HTERT RPE-1 (cell line): ENCODE measurements around the gene ATG4C.

ENCODE experiments used
- in situ Hi-C: fragments of 300-500 bp; cut with MboI; formaldehyde crosslinking; loops from 4 replicates; pipeline ENCODE4 v1.14.3; 2020; ENCODE audit warnings: low sequenced_read_pairs

ATG4C gene

DNA sequence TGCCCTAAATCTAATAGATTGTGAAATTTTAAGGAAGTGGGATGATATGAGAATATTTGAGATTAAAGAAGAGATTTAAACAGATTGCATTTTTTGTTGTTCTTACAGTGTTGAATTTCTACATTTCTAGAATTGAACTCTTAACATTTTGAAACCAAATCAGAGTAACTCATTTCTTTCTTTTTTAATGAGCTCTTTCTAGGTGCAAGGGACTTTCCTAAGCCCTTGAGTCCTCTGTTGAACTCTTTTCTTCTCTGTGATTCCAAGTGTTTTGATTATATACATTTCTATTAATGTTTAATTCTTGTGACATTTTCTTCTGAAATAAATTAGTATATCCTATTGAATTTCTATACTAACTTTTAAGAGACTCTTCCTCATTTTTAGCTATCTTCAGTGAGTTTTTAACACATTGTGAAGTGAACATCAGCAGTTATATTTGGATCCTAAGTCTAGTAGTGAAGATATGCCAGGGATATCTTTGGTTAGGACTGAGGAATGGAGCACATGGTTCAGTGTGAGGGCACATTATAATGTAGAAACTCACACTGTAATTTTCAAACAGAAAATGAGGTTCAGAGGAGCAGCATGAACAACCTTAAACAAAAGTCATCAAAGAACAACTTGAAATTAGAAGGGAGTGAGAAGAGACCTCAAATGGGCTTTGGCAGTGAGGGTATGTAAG lies 53.1 kb downstream of the ATG4C start:
- in situ Hi-C loops = no loop called here

GRCh38 chr1:62840555-62840954 lies 56.6 kb downstream of the ATG4C start:
- in situ Hi-C loops = no loop called here

DNA sequence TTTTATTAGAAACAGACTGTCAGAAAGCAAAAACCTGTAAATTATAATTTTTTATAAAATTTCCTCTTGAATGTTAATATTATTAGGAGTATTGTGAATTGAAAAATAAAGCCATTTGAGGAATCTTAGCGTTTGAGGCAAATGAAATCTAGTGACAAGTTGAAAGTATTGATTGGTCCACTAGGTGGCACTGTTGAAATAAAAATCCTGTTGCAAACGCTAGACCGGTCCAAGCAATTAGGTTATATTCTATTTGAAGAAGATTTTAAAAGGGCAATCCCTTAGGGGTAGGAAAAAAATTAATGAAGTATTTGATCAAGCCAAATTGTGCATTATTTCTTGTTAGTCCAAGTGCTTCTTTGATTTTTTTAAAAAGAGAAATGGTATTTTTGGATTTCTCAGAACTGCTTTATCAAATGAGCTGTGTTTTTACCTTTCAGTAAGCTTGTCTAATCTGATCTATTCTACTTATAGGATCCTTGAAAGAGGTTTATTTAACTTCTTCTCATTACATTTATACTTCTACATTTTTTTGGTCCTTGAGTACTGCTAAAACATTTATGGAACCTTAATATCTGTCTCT lies 57.7 kb downstream of the ATG4C start:
- in situ Hi-C loops = no loop called here

GRCh38 chr1:62844030-62844429 lies 60.1 kb downstream of the ATG4C start:
- in situ Hi-C loops = no loop called here

DNA sequence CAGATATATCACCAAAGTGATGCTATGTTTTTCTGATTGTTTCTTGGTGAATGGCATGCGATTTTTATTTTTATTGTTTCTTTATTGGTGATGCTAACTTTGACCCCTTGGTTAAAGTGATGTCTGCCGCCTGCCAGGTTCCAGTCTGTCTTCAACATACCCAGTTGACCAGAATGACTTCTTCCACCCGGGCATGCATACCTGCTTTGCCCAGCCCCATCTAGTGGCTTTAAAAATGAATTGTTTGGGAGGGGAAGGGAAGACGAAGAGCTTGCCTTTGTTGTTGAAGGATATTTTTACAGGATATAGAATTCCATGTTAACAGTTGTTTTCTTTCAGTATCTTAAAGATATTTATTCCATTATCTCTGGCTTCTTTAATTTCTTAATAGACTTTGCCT lies 65.1 kb downstream of the ATG4C start:
- in situ Hi-C loops = no loop called here

DNA sequence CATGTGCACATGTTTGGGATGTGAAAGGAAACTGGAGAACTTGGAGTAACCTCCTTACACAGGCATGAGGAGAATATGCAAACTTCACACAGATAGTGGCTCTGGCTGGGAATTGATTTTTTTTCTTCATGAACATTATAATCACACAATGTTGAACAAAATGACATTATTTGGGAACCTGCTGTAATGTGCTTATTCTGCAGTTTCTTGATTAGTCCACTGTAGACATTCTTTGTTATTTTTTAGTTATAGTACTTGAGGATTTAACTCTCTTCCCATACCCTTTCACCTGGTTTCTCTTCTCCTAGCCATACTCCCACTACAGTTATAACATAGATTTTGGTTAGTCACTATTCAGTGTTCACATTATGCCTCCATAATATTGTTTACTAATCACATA lies 68.3 kb downstream of the ATG4C start:
- in situ Hi-C loops = no loop called here

DNA sequence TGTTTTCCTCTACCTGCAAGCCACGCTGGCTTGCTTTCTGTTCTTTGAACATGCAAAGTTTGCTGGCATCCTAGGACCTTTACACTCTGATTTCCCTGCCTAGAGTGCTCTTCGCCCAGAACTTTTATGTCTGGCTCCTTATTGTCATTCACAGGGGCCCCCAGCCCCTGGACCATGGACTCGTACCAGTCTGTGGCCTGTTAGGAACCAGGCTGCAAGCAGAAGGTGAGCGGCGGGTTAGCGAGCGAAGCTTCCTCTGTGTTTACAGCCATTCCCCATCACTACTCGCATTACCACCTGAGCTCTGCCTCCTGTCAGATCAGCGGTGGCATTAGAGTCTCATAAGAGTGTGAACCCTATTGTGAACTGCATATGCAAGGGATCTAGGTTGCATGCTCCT lies 73.0 kb downstream of the ATG4C start:
- in situ Hi-C loops = no loop called here

DNA sequence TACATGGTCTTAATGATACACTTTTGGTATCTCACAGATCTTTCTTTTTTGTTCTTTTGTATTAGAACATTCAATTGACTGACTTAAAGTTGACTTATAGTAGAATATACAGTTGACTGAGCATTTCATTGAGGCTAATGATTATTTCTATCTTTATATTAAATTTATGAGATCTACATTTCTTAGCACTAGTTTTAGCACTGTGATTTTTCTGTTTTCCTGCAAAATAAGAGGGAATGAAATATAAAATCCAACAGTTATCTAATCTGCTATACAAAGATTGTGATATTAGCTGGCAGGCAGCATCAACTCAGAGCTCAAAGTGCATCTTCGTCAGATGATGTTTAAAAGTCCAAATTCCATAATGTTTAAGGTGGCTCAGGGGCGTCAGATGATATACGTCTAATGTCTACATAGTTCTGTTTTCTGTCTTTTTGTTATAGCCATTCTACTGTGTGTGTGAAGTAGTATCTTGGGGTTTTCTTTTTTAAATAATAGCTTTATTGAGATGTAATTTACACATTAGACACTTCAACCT lies 85.4 kb downstream of the ATG4C start:
- in situ Hi-C loops = no loop called here

DNA sequence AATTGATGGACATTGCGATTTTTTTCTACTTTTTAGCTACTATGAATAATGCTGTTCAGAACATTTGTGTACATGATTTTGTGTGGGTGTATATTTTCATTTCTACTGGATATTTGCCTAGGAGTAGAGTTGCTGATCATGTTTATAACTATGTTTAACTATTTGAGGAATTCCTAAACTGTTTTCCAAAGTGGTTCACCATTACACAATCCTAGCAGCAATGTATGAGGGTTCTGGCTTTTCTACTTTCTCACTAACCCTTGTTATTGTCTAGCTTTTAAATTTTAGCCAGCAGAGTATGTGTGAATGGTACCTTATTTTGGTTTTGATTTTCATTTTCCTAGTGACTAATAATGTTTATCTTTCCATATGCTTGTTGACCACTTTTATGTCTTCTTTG lies 86.2 kb downstream of the ATG4C start:
- in situ Hi-C loops = no loop called here

DNA sequence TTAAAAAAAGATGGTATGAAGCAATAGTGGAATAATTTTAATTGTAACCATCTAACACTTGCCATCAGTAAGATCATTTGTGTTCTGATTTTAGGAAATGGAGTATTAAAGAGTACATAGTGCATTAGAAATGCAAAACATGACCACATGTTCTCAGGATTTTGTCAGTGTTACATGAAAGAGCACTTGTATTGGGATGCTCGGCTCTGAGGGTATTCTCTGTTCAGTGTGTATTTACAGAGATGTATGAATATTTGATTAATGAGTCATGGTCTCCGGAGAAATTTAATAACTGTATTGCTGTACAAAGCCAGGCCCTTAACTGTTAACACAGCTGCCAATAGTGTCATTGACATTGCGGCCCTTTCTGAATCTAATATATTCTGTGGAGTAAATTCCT lies 91.7 kb downstream of the ATG4C start:
- in situ Hi-C loops = no loop called here

DNA sequence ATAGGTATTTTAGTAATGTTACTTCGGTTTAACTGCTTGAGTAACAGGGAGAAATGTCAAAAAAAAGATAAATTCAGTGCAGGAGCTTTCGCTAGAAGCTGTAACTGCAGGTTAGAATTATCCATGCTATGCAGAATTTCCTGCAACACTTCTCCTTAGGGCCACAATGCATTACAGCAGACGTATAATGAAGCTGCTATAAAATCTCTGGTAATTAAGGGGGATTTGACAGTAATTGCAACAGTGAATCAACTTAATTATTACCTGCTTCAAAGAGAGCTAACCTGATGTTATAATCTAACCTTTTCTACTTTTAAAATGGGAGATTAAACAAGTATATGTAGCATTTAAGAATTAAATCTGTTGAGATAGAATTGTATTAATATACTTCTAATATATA lies 92.6 kb downstream of the ATG4C start:
- in situ Hi-C loops = no loop called here

- in situ Hi-C loops = no loop called here
Measured at GRCh38 chr1:62877579-62877978, 93.6 kb downstream of the ATG4C start.

- in situ Hi-C loops = no loop called here
Measured at GRCh38 chr1:62879962-62880361, 96.0 kb downstream of the ATG4C start.

DNA sequence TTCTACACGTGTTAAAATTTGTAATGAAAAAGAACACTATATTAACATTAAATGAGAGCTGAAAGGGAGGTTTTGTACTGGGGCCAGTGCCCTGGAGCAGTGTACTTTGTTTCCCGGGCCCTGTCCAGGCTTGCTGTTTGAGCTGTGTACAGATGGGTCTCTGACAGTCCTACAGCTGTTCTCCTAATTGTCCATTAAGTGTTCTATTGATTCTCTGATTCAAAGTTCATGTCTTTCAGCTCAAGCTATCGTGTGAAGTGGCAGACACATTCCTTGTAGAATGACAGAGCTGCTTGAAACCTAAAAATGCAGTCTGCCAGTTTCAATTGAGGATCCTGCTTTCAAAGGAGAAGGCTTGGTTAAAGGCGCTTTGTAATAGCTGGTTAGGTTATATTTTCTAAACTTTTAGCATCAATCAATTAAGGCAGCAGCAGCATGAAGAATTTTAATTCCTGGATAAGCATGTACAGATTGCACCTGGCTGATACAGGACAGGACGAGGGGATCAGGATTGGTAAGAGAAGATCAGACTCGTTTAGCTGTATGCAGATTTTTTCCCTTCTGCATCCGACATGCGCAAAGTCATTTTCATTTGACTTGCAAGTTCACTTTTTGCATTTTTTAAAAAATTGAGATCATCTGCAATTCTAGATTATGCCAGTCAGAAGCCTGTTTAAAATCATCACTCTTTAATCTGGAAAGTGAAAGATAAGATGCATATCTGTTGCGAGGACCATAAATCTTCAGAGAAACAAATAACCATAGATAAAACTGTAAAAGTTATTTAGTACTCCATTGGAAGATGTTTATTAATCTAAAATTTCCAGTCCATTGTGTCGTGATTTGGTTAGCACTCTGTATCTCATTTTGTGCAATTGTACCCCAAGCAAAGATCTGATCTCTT lies 98.5 kb downstream of the ATG4C start:
- in situ Hi-C loops = no loop called here

GRCh38 chr1:62884156-62884740 lies 100.3 kb downstream of the ATG4C start:
- in situ Hi-C loops = no loop called here

- in situ Hi-C loops = no loop called here
Measured at GRCh38 chr1:62887799-62888507, 104.0 kb downstream of the ATG4C start.

- in situ Hi-C loops = no loop called here
Measured at GRCh38 chr1:62891956-62892562, 108.1 kb downstream of the ATG4C start.

DNA sequence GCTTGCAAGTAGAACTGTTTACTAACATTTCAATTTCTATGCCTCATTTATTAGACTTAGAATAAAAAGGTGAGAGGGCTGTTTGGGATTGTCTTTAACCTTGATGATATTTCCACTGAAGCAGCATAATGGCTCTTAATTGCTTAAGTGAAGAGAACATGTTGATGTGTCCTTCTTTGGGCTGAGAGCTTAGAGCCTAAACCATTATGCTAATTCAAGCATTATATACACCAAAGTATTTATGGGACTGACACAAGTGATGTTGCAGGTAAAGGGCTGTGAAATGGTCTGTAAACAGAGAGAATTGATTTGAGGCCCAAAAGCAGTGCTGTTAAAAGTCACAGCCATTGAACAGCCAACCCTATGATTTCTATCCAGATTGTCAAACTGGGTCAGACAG lies 113.9 kb downstream of the ATG4C start:
- in situ Hi-C loops = no loop called here

DNA sequence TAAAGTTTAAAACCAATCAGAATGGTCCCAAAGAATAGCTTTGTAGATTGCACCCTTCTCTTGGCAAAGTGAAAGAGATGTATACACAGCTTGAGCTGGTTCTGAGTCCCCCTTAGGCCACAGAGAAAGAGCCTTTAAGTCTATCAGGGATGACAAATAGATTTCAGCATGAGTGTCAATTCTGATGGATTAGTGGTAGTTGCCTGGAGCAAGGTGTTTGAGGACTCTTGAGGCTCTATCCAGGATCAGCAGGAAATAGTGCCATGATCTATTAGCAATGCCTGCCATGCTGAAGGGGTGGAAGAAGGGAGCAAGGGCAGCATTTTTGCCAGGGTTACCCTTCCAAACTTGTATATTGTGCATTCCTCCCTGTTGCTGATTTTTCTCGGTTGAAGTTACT lies 116.6 kb downstream of the ATG4C start:
- in situ Hi-C loops = no loop called here

GRCh38 chr1:62901650-62902049 lies 117.7 kb downstream of the ATG4C start:
- in situ Hi-C loops = no loop called here
